Measurements from ENCODE around the gene AMIGO1. TPM values are rescaled to one million over a fixed set of nuclear protein-coding genes. Genes with fewer than 3 reads are reported as not detected.

AMIGO1 gene
- total and polyA plus RNA-seq, 2 donors = 2.9 to 6.4 TPM

GRCh38 chr1:109527846-109528695 is 18.5 kb upstream of the AMIGO1 start:
- no peak for DNase-seq (ENCODE audit: extremely low spot score)
- Histone ChIP-seq H3K27ac (ENCODE audit: low read depth) (no peak overlapping the region), H3K4me3 (ENCODE audit: low read depth, low read length) (no peak overlapping the region), H3K4me1 (ENCODE audit: insufficient read depth) (no peaks in the 10 kb centered on the region), H3K36me3 (ENCODE audit: insufficient read depth) (no peaks in the 10 kb centered on the region)
- WGBS = 87% methylated on average over 9 of the region's 9 CpGs

GRCh38 chr1:109527098-109527811 is 17.7 kb upstream of the AMIGO1 start:
- DNase-seq (ENCODE audit: extremely low spot score) = no peak
- Histone ChIP-seq H3K4me1 (ENCODE audit: insufficient read depth) (no peaks in the 10 kb centered on the region), H3K4me3 (ENCODE audit: low read depth, low read length) (no peak overlapping the region), H3K36me3 (ENCODE audit: insufficient read depth) (no peaks in the 10 kb centered on the region), H3K27ac (ENCODE audit: low read depth) (no peak overlapping the region)
- WGBS = 64% methylated on average over 14 of the region's 14 CpGs

GRCh38 chr1:109523706-109524105 is 14.2 kb upstream of the AMIGO1 start:
- H3K4me1 ChIP-seq (ENCODE audit: insufficient read depth) = no peaks in the 10 kb centered on the region
- H3K36me3 ChIP-seq (ENCODE audit: insufficient read depth) = no peaks in the 10 kb centered on the region
- 84% methylated on average over 2 of the region's 2 CpGs for WGBS
- no peak overlapping the region for H3K27ac ChIP-seq (ENCODE audit: low read depth)
- DNase-seq (ENCODE audit: extremely low spot score) = no peak
- no peak overlapping the region for H3K4me3 ChIP-seq (ENCODE audit: low read depth, low read length)

GRCh38 chr1:109522026-109522425 is 12.5 kb upstream of the AMIGO1 start:
- H3K36me3 ChIP-seq (ENCODE audit: insufficient read depth) = no peaks in the 10 kb centered on the region
- DNase-seq (ENCODE audit: extremely low spot score) = no peak
- no peak overlapping the region for H3K27ac ChIP-seq (ENCODE audit: low read depth)
- no peak overlapping the region for H3K4me3 ChIP-seq (ENCODE audit: low read depth, low read length)
- H3K4me1 ChIP-seq (ENCODE audit: insufficient read depth) = no peaks in the 10 kb centered on the region
- 90% methylated on average over 7 of the region's 7 CpGs for WGBS

GRCh38 chr1:109521002-109521951 is 11.8 kb upstream of the AMIGO1 start:
- Histone ChIP-seq H3K4me1 (ENCODE audit: insufficient read depth) (no peaks in the 10 kb centered on the region), H3K4me3 (ENCODE audit: low read depth, low read length) (no peak overlapping the region), H3K36me3 (ENCODE audit: insufficient read depth) (no peaks in the 10 kb centered on the region)

GRCh38 chr1:109517337-109517736 is 7.8 kb upstream of the AMIGO1 start:
- Histone ChIP-seq H3K4me1 (ENCODE audit: insufficient read depth) (no peaks in the 10 kb centered on the region), H3K4me3 (ENCODE audit: low read depth, low read length) (no peak overlapping the region), H3K36me3 (ENCODE audit: insufficient read depth) (no peaks in the 10 kb centered on the region), H3K27ac (ENCODE audit: low read depth) (no peak overlapping the region)
- WGBS = 90% methylated on average over 5 of the region's 5 CpGs
- no peak for DNase-seq (ENCODE audit: extremely low spot score)

More at GRCh38 chr1:109521002-109521951, 11.8 kb upstream of the AMIGO1 start:
- no peak overlapping the region for H3K27ac ChIP-seq (ENCODE audit: low read depth)
- WGBS = 60% methylated on average over 14 of the region's 14 CpGs
- DNase-seq (ENCODE audit: extremely low spot score) = no peak

- WGBS = 86% methylated on average over 5 of the region's 5 CpGs
- Histone ChIP-seq H3K4me3 (ENCODE audit: low read depth, low read length) (no peak overlapping the region), H3K27ac (ENCODE audit: low read depth) (no peak overlapping the region), H3K36me3 (ENCODE audit: insufficient read depth) (no peaks in the 10 kb centered on the region), H3K4me1 (ENCODE audit: insufficient read depth) (no peaks in the 10 kb centered on the region)
- no peak for DNase-seq (ENCODE audit: extremely low spot score)
Measured at GRCh38 chr1:109516872-109517271, 7.3 kb upstream of the AMIGO1 start.

- 63% methylated on average over 3 of the region's 3 CpGs for WGBS
- Histone ChIP-seq H3K4me1 (ENCODE audit: insufficient read depth) (no peaks in the 10 kb centered on the region), H3K36me3 (ENCODE audit: insufficient read depth) (no peaks in the 10 kb centered on the region), H3K27ac (ENCODE audit: low read depth) (no peak overlapping the region), H3K4me3 (ENCODE audit: low read depth, low read length) (no peak overlapping the region)
- no peak for DNase-seq (ENCODE audit: extremely low spot score)
Measured at GRCh38 chr1:109514846-109515245, 5.3 kb upstream of the AMIGO1 start.

GRCh38 chr1:109513110-109513710 is 3.7 kb upstream of the AMIGO1 start:
- Histone ChIP-seq H3K4me3 (ENCODE audit: low read depth, low read length) (no peak overlapping the region), H3K36me3 (ENCODE audit: insufficient read depth) (no peaks in the 10 kb centered on the region), H3K27ac (ENCODE audit: low read depth) (no peak overlapping the region), H3K4me1 (ENCODE audit: insufficient read depth) (no peaks in the 10 kb centered on the region)
- DNase-seq (ENCODE audit: extremely low spot score) = no peak
- 70% methylated on average over 2 of the region's 2 CpGs for WGBS

GRCh38 chr1:109508873-109509175 is 703 bp downstream of the AMIGO1 start:
- 67% methylated on average over 7 of the region's 7 CpGs for WGBS
- Histone ChIP-seq H3K27ac (ENCODE audit: low read depth) (no peak overlapping the region), H3K4me3 (ENCODE audit: low read depth, low read length) (peak overlapping the region; percentile 80), H3K36me3 (ENCODE audit: insufficient read depth) (no peaks in the 10 kb centered on the region), H3K4me1 (ENCODE audit: insufficient read depth) (no peaks in the 10 kb centered on the region)
- DNase-seq (ENCODE audit: extremely low spot score) = no peak

- H3K27ac ChIP-seq (ENCODE audit: low read depth) = no peak overlapping the region
- WGBS = 90% methylated on average over 25 of the region's 25 CpGs
- H3K36me3 ChIP-seq (ENCODE audit: insufficient read depth) = no peaks in the 10 kb centered on the region
- DNase-seq (ENCODE audit: extremely low spot score) = no peak
- H3K4me3 ChIP-seq (ENCODE audit: low read depth, low read length) = peak overlapping the region; percentile 80
- no peaks in the 10 kb centered on the region for H3K4me1 ChIP-seq (ENCODE audit: insufficient read depth)
Measured at GRCh38 chr1:109508001-109508872, 1.3 kb downstream of the AMIGO1 start.

GRCh38 chr1:109504974-109505373 is 4.6 kb downstream of the AMIGO1 start:
- DNase-seq (ENCODE audit: extremely low spot score) = no peak
- H3K36me3 ChIP-seq (ENCODE audit: insufficient read depth) = no peaks in the 10 kb centered on the region
- H3K4me3 ChIP-seq (ENCODE audit: low read depth, low read length) = no peak overlapping the region
- no peak overlapping the region for H3K27ac ChIP-seq (ENCODE audit: low read depth)
- 95% methylated on average over 1 of the region's 1 CpG for WGBS
- H3K4me1 ChIP-seq (ENCODE audit: insufficient read depth) = no peaks in the 10 kb centered on the region
